ENCODE measurements around the gene NTHL1.

DNA sequence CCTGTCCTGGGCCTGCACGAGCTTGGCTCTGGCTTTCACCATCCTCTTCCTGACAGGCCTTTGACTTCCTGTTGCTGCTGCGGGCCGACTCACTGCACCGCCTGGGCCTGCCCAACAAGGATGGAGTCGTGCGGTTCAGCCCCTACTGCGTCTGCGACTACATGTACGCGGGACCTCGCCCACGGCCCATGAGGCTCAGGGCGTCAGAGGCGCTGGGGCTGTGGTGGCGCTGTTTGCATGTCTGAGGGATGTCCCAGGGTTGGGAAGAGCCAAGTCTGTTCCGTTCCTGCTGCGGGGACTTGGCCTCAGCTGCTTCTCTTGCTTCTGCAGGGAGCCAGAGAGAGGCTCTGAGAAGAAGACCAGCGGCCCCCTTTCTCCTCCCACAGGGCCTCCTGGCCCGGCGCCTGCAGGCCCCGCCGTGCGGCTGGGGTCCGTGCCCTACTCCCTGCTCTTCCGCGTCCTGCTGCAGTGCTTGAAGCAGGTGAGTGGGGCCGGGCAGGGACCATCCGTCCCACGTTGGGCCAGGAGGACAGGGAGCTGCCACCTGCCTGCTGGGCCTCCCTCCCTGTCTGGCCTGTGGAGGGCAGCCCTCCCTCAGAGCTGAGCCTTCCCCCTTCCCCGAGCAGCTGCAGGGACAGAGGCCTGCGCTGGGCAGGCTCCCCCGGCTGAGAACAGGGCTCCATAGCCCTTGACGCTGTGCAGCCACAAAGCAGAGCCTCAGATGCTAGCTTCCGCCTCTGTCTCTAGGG lies 24.0 kb upstream of the NTHL1 start:
- TF ChIP-seq, protein P1, sequence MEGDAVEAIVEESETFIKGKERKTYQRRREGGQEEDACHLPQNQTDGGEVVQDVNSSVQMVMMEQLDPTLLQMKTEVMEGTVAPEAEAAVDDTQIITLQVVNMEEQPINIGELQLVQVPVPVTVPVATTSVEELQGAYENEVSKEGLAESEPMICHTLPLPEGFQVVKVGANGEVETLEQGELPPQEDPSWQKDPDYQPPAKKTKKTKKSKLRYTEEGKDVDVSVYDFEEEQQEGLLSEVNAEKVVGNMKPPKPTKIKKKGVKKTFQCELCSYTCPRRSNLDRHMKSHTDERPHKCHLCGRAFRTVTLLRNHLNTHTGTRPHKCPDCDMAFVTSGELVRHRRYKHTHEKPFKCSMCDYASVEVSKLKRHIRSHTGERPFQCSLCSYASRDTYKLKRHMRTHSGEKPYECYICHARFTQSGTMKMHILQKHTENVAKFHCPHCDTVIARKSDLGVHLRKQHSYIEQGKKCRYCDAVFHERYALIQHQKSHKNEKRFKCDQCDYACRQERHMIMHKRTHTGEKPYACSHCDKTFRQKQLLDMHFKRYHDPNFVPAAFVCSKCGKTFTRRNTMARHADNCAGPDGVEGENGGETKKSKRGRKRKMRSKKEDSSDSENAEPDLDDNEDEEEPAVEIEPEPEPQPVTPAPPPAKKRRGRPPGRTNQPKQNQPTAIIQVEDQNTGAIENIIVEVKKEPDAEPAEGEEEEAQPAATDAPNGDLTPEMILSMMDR (conservative IDR thresholded peaks at IDR 0.05; ENCODE audit: low read depth, low read length), result no peak
- TF ChIP-seq EZH2 (IDR thresholded peaks at IDR 0.05; ENCODE audit: borderline replicate concordance, low read depth, low read length, poor library complexity, severe bottlenecking), result no peak
